HCT116 (cell line): ENCODE results near the gene NOC3L. TPM values are rescaled to one million over a fixed set of nuclear protein-coding genes. Genes with fewer than 3 reads are reported as not detected.
"Not testable (repeated sequence)": the region's sequence is repeated elsewhere in the genome, so short reads cannot be mapped to it uniquely, and the experiment has no call there.

Source experiments
- ATAC-seq: fragments of 200-7000 bp; cut with Tn5 transposase; 2 replicates; pipeline ENCODE4 v1.9.1; 2020; ENCODE audit warnings: mild to moderate bottlenecking, moderate library complexity
- BruUV-seq: library from RNA; stranded (reverse); fragments of 400-500 nt; replicated peaks from 2 replicates; lab custom pipeline; 2021; lab: Mats Ljungman, UMichigan
- CTCF ChIA-PET: fragments of 300-600 bp; sonication (Branson Sonifier 250); formaldehyde crosslinking; loops from one replicate; lab custom pipeline; 2021; ENCODE audit warnings: antibody characterized with exemption; lab: Charles Lee
- POLR2A ChIA-PET: fragments of 300-600, 350-600 bp; sonication (Branson Sonifier 250); formaldehyde crosslinking; loops from one replicate; lab custom pipeline; 2021; ENCODE audit warnings: antibody characterized with exemption; lab: Charles Lee
- RAD21 ChIA-PET, 2 experiments: fragments of 300-600 bp; sonication (Branson Sonifier 250); formaldehyde crosslinking; loops; one replicate each; lab custom pipeline; 2023; ENCODE audit warnings: low total read pairs in 2 of 2; ENCODE audit not compliant: uncharacterized antibody in 2 of 2, unreplicated experiment in 2 of 2, low non-redundant PET in 1 of 2; lab: Charles Lee
- DNase-seq: peaks from one replicate; pipeline ENCODE4 v3.0.0-alpha.2; 2010; ENCODE audit warnings: low read depth, low spot score
- H2AFZ ChIP-seq: fragments of 200-600 bp; shearing (Covaris generic), sonication (generic); 2 replicates; pipeline ENCODE4 v1.6.1; 2017; ENCODE audit warnings: low read depth, mixed run types, mixed read lengths, antibody characterized with exemption, low read length; ENCODE audit not compliant: poor library complexity, severe bottlenecking
- H3K27ac ChIP-seq: 2 replicates; pipeline ENCODE4 v1.5.1; 2012; ENCODE audit warnings: low read depth, low read length
- H3K27me3 ChIP-seq: fragments of 200-600 bp; sonication (generic); 2 replicates; pipeline ENCODE4 v1.6.1; 2016; ENCODE audit warnings: mixed run types, low read length, mixed read lengths; ENCODE audit not compliant: insufficient read depth
- H3K36me3 ChIP-seq, 2 experiments: fragments of 200-500 bp in 1 of 2; fragments of 200-600 bp in 1 of 2; sonication (Bioruptor generic) in 1 of 2; sonication (generic) in 1 of 2; 2 replicates each; pipeline versions ENCODE4 v1.5.1 to v1.6.1; 2014 to 2016; ENCODE audit warnings: low read length in 2 of 2, inconsistent platforms in 1 of 2, mixed read lengths in 1 of 2, mixed run types in 1 of 2; ENCODE audit not compliant: insufficient read depth in 2 of 2, control insufficient read depth in 1 of 2
- H3K4me1 ChIP-seq, 2 experiments: fragments of 200-600 bp in 1 of 2; sonication (generic) in 1 of 2; 2 replicates each; pipeline versions ENCODE4 v1.5.1 to v1.6.1; 2012 to 2017; ENCODE audit warnings: low read length in 2 of 2, inconsistent platforms in 1 of 2, mild to moderate bottlenecking in 1 of 2, mixed read lengths in 1 of 2, mixed run types in 1 of 2, moderate library complexity in 1 of 2; ENCODE audit not compliant: insufficient read depth in 2 of 2, control insufficient read depth in 1 of 2
- H3K4me2 ChIP-seq: fragments of 200-600 bp; sonication (generic); 2 replicates; pipeline ENCODE4 v1.6.1; 2017; ENCODE audit warnings: mixed run types, low read length, mixed read lengths
- H3K4me3 ChIP-seq, 2 experiments: fragments of 200-600 bp in 1 of 2; sonication (generic) in 1 of 2; replicated peaks in 1 of 2; 2 replicates each; pipeline ENCODE4 v1.5.1; 2011 to 2016; ENCODE audit warnings: low read length in 2 of 2, control low read depth in 1 of 2, low read depth in 1 of 2, mild to moderate bottlenecking in 1 of 2, mixed read lengths in 1 of 2, mixed run types in 1 of 2
- H3K79me2 ChIP-seq: fragments of 200-600 bp; sonication (generic); 2 replicates; pipeline ENCODE4 v1.6.1; 2017; ENCODE audit warnings: mild to moderate bottlenecking, mixed run types, low read length, moderate library complexity, mixed read lengths; ENCODE audit not compliant: insufficient read depth
- H3K9ac ChIP-seq: fragments of 200-600 bp; sonication (generic); 2 replicates; pipeline ENCODE4 v1.6.1; 2016; ENCODE audit warnings: low read length, mixed read lengths
- H3K9me2 ChIP-seq: fragments of 200-600 bp; sonication (generic), shearing (Covaris generic); 2 replicates; pipeline ENCODE4 v1.6.1; 2017; ENCODE audit warnings: mixed run types, mild to moderate bottlenecking, moderate library complexity; ENCODE audit not compliant: insufficient read depth
- H3K9me3 ChIP-seq, 2 experiments: fragments of 200-500 bp in 1 of 2; fragments of 200-600 bp in 1 of 2; sonication (Bioruptor generic) in 1 of 2; sonication (generic) in 1 of 2; 2 replicates each; pipeline ENCODE4 v1.6.1; 2014 to 2017; ENCODE audit warnings: low read length in 2 of 2, mixed read lengths in 2 of 2, inconsistent platforms in 1 of 2, low read depth in 1 of 2, mild to moderate bottlenecking in 1 of 2, mixed run types in 1 of 2, moderate library complexity in 1 of 2; ENCODE audit not compliant: control insufficient read depth in 1 of 2, insufficient read depth in 1 of 2
- H4K20me1 ChIP-seq: fragments of 200-600 bp; sonication (generic), shearing (Covaris generic); 2 replicates; pipeline ENCODE4 v1.6.1; 2017; ENCODE audit warnings: mixed run types, mild to moderate bottlenecking, moderate library complexity; ENCODE audit not compliant: insufficient read depth
- CEBPB ChIP-seq: IDR thresholded peaks from 2 replicates; pipeline ENCODE4 v1.6.1; 2012; ENCODE audit warnings: low read depth
- EZH2phosphoT487 ChIP-seq: fragments of 200-600 bp; IDR thresholded peaks from 2 replicates; pipeline ENCODE4 v1.6.1; 2018; ENCODE audit warnings: antibody characterized with exemption, borderline replicate concordance
- POLR2A ChIP-seq: IDR thresholded peaks from 2 replicates; pipeline ENCODE4 v1.7.0; 2011; ENCODE audit warnings: borderline replicate concordance; ENCODE audit not compliant: insufficient read depth, insufficient read length; ENCODE audit errors: extremely low read depth
- SIN3A ChIP-seq: IDR thresholded peaks from 2 replicates; pipeline ENCODE4 v1.6.1; 2012; ENCODE audit warnings: low read depth
- SRF ChIP-seq: IDR thresholded peaks from 2 replicates; pipeline ENCODE4 v1.6.1; 2012; ENCODE audit warnings: low read depth
- ZFX ChIP-seq: fragments of 450-650 bp; IDR thresholded peaks from 2 replicates; pipeline ENCODE4 v1.6.1; 2017
- intact Hi-C: fragments of 100-400 bp; cut with micrococcal nuclease; formaldehyde crosslinking; loops from 2 replicates; pipeline ENCODE4 v1.10.0; 2022
- total RNA-seq: library from RNA; stranded (reverse); gene quantifications from one replicate; pipeline ENCODE4 v1.2.1, GENCODE V29; 2021; ENCODE audit not compliant: unreplicated experiment
- TF ChIP-seq, protein P1 (sequence below), 3 experiments: fragments of 200-600 bp in 1 of 3; sonication (generic) in 1 of 3; IDR thresholded peaks in 2 of 3; conservative IDR thresholded peaks in 1 of 3; 2 replicates each; pipeline ENCODE4 v1.5.1; 2012 to 2017; ENCODE audit warnings: low read depth in 2 of 3, low read length in 2 of 3, antibody characterized with exemption in 1 of 3, borderline replicate concordance in 1 of 3, control low read depth in 1 of 3, mild to moderate bottlenecking in 1 of 3, mixed read lengths in 1 of 3, mixed run types in 1 of 3, moderate library complexity in 1 of 3; ENCODE audit not compliant: insufficient read depth in 1 of 3
- TF ChIP-seq, protein P2 (sequence below): IDR thresholded peaks from 2 replicates; pipeline ENCODE4 v1.6.1; 2012; ENCODE audit warnings: low read depth

The NOC3L gene
- total RNA-seq, 1 experiment from 2014 or later, result 45.5 TPM

DNA sequence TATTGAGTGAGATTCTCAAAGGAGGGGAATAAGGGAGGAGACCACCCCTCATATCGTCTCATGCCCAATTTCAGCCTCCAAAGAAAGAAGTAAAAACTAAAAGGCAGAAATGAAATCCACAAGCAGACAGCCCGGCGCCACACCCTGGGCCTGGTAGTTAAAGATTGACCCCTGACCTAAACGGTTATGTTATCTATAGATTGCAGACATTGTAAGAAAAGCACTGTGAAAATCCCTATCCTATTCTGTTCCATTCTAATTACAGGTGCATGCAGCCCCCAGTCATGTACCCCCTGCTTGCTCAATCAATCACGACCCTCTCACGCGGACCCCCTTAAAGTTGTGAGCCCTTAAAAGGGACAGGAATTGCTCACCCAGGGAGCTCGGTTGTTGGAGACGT, 29.4 kb upstream of the NOC3L start:
- H3K79me2 ChIP-seq, POLR2A ChIA-PET, CTCF ChIA-PET: not testable (repeated sequence)

DNA sequence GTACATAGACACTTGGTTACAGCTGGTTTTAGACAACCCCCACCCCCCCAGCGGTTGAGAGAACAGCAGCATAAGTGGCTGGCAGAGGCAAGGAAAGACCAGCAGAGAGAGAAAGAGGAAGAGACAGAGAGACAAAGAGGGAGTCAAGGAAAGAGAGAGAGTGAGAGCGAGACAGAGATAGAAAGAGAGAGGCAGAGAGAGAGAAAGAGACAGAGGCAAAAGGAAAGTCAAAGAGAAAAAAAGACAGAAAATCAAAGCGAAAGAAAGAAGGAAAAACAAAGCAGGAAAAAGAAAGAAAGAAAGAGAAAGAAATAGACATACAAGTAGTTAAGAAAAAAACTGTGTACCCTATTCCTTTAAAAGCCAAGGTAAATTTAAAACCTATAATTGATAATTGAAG, 23.0 kb upstream of the NOC3L start:
- BruUV-seq, H4K20me1 ChIP-seq, CTCF ChIA-PET: not testable (repeated sequence)

More for the DNA sequence above, 29.4 kb upstream of the NOC3L start:
- RAD21 ChIA-PET, H3K36me3 ChIP-seq, H3K9me2 ChIP-seq, ATAC-seq, H3K27me3 ChIP-seq, H3K9me3 ChIP-seq, H3K4me2 ChIP-seq, DNase-seq, intact Hi-C loops, H3K9ac ChIP-seq, H2AFZ ChIP-seq, BruUV-seq, H3K4me1 ChIP-seq, H3K27ac ChIP-seq, H3K4me3 ChIP-seq, H4K20me1 ChIP-seq: not testable (repeated sequence)

DNA sequence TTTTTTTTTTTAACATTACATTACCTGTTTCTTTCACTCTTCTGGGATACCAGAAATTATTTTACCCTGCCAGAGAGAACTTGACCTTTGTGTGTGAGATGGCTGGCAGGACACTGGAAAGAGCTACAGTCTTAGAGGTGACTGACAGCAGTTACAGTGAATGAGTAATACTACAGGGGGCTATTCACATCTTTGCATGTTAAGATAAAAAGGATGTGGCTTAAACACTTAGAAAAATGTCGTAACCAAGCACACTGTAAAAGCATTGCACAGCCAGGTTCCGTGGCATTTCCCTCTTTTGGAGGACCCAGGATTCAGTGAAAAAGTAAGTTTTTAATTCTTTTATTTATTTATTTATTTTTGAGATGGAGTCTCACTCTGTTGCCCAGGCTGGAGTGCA, 20.8 kb upstream of the NOC3L start:
- Histone ChIP-seq H3K9me3 (no peaks in the 10 kb centered on the region), H3K79me2 (no peaks in the 10 kb centered on the region), H3K27ac (no peak overlapping the region), H3K4me1 (peaks cover 6 to 31% of the 10 kb centered on the region in 2 experiments; a peak in 3 of 4 replicates), H3K27me3 (no peaks in the 10 kb centered on the region), H3K9ac (no peak overlapping the region), H4K20me1 (no peaks in the 10 kb centered on the region), H2AFZ (no peak overlapping the region), H3K36me3 (no peaks in the 10 kb centered on the region), H3K9me2 (no peaks in the 10 kb centered on the region), H3K4me2 (no peak overlapping the region), H3K4me3 (no peak overlapping the region)
- ATAC-seq (no peak), DNase-seq (no peak)
- no TSS peak for BruUV-seq
- ChIA-PET CTCF (interaction anchor here (0.6 kb wide), 1 partner anchor 1866 kb away, joined by 5 read pairs; no protein-coding TSS in a partner anchor), POLR2A (interaction anchor here (2.0 kb wide), 1 partner anchor 19 kb away, joined by 5 read pairs; the partner anchor contains the start of gene TBC1D12), RAD21 (no interaction called here)
- intact Hi-C loops, result no loop called here
- TF ChIP-seq POLR2A (no peak), SIN3A (no peak), CEBPB (no peak), ZFX (no peak), EZH2phosphoT487 (no peak), SRF (no peak)
- TF ChIP-seq, protein P1, sequence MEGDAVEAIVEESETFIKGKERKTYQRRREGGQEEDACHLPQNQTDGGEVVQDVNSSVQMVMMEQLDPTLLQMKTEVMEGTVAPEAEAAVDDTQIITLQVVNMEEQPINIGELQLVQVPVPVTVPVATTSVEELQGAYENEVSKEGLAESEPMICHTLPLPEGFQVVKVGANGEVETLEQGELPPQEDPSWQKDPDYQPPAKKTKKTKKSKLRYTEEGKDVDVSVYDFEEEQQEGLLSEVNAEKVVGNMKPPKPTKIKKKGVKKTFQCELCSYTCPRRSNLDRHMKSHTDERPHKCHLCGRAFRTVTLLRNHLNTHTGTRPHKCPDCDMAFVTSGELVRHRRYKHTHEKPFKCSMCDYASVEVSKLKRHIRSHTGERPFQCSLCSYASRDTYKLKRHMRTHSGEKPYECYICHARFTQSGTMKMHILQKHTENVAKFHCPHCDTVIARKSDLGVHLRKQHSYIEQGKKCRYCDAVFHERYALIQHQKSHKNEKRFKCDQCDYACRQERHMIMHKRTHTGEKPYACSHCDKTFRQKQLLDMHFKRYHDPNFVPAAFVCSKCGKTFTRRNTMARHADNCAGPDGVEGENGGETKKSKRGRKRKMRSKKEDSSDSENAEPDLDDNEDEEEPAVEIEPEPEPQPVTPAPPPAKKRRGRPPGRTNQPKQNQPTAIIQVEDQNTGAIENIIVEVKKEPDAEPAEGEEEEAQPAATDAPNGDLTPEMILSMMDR (IDR thresholded peaks at IDR 0.05 in 2 of 3, conservative IDR thresholded peaks at IDR 0.05 in 1 of 3; ENCODE audit: borderline replicate concordance in 1 of 3, insufficient read depth in 1 of 3, low read depth in 2 of 3, low read length in 2 of 3), result no peak
- TF ChIP-seq, protein P2, sequence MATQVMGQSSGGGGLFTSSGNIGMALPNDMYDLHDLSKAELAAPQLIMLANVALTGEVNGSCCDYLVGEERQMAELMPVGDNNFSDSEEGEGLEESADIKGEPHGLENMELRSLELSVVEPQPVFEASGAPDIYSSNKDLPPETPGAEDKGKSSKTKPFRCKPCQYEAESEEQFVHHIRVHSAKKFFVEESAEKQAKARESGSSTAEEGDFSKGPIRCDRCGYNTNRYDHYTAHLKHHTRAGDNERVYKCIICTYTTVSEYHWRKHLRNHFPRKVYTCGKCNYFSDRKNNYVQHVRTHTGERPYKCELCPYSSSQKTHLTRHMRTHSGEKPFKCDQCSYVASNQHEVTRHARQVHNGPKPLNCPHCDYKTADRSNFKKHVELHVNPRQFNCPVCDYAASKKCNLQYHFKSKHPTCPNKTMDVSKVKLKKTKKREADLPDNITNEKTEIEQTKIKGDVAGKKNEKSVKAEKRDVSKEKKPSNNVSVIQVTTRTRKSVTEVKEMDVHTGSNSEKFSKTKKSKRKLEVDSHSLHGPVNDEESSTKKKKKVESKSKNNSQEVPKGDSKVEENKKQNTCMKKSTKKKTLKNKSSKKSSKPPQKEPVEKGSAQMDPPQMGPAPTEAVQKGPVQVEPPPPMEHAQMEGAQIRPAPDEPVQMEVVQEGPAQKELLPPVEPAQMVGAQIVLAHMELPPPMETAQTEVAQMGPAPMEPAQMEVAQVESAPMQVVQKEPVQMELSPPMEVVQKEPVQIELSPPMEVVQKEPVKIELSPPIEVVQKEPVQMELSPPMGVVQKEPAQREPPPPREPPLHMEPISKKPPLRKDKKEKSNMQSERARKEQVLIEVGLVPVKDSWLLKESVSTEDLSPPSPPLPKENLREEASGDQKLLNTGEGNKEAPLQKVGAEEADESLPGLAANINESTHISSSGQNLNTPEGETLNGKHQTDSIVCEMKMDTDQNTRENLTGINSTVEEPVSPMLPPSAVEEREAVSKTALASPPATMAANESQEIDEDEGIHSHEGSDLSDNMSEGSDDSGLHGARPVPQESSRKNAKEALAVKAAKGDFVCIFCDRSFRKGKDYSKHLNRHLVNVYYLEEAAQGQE, result no peak

More for the DNA sequence above, 23.0 kb upstream of the NOC3L start:
- H3K4me2 ChIP-seq, ATAC-seq, H3K27ac ChIP-seq, H3K9me2 ChIP-seq, RAD21 ChIA-PET, H2AFZ ChIP-seq, H3K9ac ChIP-seq, H3K79me2 ChIP-seq, H3K9me3 ChIP-seq, intact Hi-C loops, H3K27me3 ChIP-seq, H3K36me3 ChIP-seq, POLR2A ChIA-PET, H3K4me3 ChIP-seq, DNase-seq: not testable (repeated sequence)
- H3K4me1 ChIP-seq, result peaks cover 6 to 23% of the 10 kb centered on the region in 2 experiments; a peak in 3 of 4 replicates
